CD14-positive monocyte (primary cell): ENCODE measurements around the gene PLCB1. TPM values are rescaled to one million over a fixed set of nuclear protein-coding genes. Genes with fewer than 3 reads are reported as not detected.

Experiments used
- DNase-seq, 3 donors: peaks; one replicate each; pipeline ENCODE4 v3.0.0-alpha.2; 2011 to 2022
- H2AFZ ChIP-seq: 2 replicates; pipeline ENCODE4 v1.6.0; 2012; ENCODE audit warnings: mild to moderate bottlenecking, low read depth, low read length, inconsistent platforms; ENCODE audit not compliant: insufficient read depth, poor library complexity, severe bottlenecking
- H3K27ac ChIP-seq, 2 donors: 1 replicate in 1 of 2; 2 replicates in 1 of 2; pipeline ENCODE4 v1.5.1; 2012 to 2013; ENCODE audit warnings: low read length in 2 of 2, control low read depth in 1 of 2, inconsistent platforms in 1 of 2, low read depth in 1 of 2, mild to moderate bottlenecking in 1 of 2
- H3K27me3 ChIP-seq, 2 donors: one replicate each; pipeline versions ENCODE4 v1.6.0 to v1.6.1; 2011 to 2013; ENCODE audit warnings: low read length in 2 of 2; ENCODE audit not compliant: control insufficient read depth in 2 of 2, insufficient read depth in 2 of 2
- H3K36me3 ChIP-seq, 2 donors: replicated peaks in 1 of 2; 1 replicate in 1 of 2; 2 replicates in 1 of 2; pipeline versions ENCODE4 v1.5.1 to v1.6.1; 2012 to 2013; ENCODE audit warnings: low read length in 2 of 2, control low read depth in 1 of 2, inconsistent platforms in 1 of 2, mild to moderate bottlenecking in 1 of 2; ENCODE audit not compliant: insufficient read depth in 2 of 2, control insufficient read depth in 1 of 2
- H3K4me1 ChIP-seq, 2 donors: 1 replicate in 1 of 2; 2 replicates in 1 of 2; pipeline versions ENCODE4 v1.5.1 to v1.6.1; 2012 to 2013; ENCODE audit warnings: low read length in 2 of 2, control low read depth in 1 of 2, inconsistent platforms in 1 of 2, mild to moderate bottlenecking in 1 of 2, moderate library complexity in 1 of 2; ENCODE audit not compliant: insufficient read depth in 2 of 2, control insufficient read depth in 1 of 2
- H3K4me2 ChIP-seq: replicated peaks from 2 replicates; pipeline ENCODE3; 2012; ENCODE audit warnings: low read length, moderate library complexity, mild to moderate bottlenecking; ENCODE audit not compliant: poor library complexity, severe bottlenecking; ENCODE audit errors: extremely low read depth
- H3K4me3 ChIP-seq, 3 experiments: fragments of 200-600 bp in 1 of 3; sonication (generic) in 1 of 3; replicated peaks in 1 of 3; 1 replicate in 2 of 3; 2 replicates in 1 of 3; pipeline ENCODE4 v1.5.1; 2011 to 2013; ENCODE audit warnings: low read length in 3 of 3, mild to moderate bottlenecking in 3 of 3, control low read depth in 2 of 3, low read depth in 2 of 3, inconsistent platforms in 1 of 3, moderate library complexity in 1 of 3
- H3K79me2 ChIP-seq: 2 replicates; pipeline ENCODE4 v1.6.0; 2012; ENCODE audit warnings: mild to moderate bottlenecking, control low read depth, inconsistent platforms, low read length, moderate library complexity; ENCODE audit not compliant: insufficient read depth
- H3K9ac ChIP-seq: 2 replicates; pipeline ENCODE4 v1.6.0; 2017; ENCODE audit warnings: low read length, mild to moderate bottlenecking; ENCODE audit not compliant: insufficient read depth, poor library complexity, severe bottlenecking
- H3K9me3 ChIP-seq, 2 donors: replicated peaks in 1 of 2; 1 replicate in 1 of 2; 2 replicates in 1 of 2; pipeline versions ENCODE4 v1.5.1 to v1.6.1; 2012 to 2013; ENCODE audit warnings: low read length in 2 of 2, control low read depth in 1 of 2; ENCODE audit not compliant: control insufficient read depth in 1 of 2, insufficient read depth in 1 of 2
- H4K20me1 ChIP-seq: 2 replicates; pipeline ENCODE4 v1.6.0; 2012; ENCODE audit warnings: mild to moderate bottlenecking, low read length, control low read depth, moderate library complexity; ENCODE audit not compliant: insufficient read depth
- H3K27ac Mint-ChIP-seq, 7 donors: one replicate each; pipeline ENCODE4 v1.8.0; 2020; ENCODE audit warnings: mild to moderate bottlenecking in 7 of 7, mixed read lengths in 7 of 7, moderate library complexity in 6 of 7, inconsistent platforms in 2 of 7
- H3K27me3 Mint-ChIP-seq, 3 donors: one replicate each; pipeline ENCODE4 v1.8.0; 2021 to 2022; ENCODE audit warnings: low read depth in 3 of 3, mild to moderate bottlenecking in 3 of 3, mixed read lengths in 3 of 3, moderate library complexity in 3 of 3, inconsistent platforms in 1 of 3
- H3K36me3 Mint-ChIP-seq, 2 donors: one replicate each; pipeline ENCODE4 v1.8.0; 2020; ENCODE audit warnings: mixed read lengths in 2 of 2, inconsistent platforms in 1 of 2, mild to moderate bottlenecking in 1 of 2
- H3K4me1 Mint-ChIP-seq: one replicate; pipeline ENCODE4 v1.8.0; 2020; ENCODE audit warnings: mild to moderate bottlenecking, mixed read lengths
- H3K4me3 Mint-ChIP-seq, 2 donors: one replicate each; pipeline ENCODE4 v1.8.0; 2020; ENCODE audit warnings: mild to moderate bottlenecking in 2 of 2, mixed read lengths in 2 of 2, moderate library complexity in 1 of 2
- H3K9me3 Mint-ChIP-seq, 7 donors: one replicate each; pipeline ENCODE4 v1.8.0; 2020 to 2022; ENCODE audit warnings: mixed read lengths in 7 of 7, mild to moderate bottlenecking in 6 of 7, moderate library complexity in 6 of 7, inconsistent platforms in 2 of 7
- CTCF ChIP-seq: fragments of 200-600 bp; IDR thresholded peaks from one replicate; pipeline ENCODE4 v1.8.0; 2022; ENCODE audit warnings: antibody characterized with exemption, mild to moderate bottlenecking
- WGBS: methylation state at CpG from one replicate; pipeline ENCODE4 v1.1.5; 2013; ENCODE audit warnings: missing lambda C conversion rate; ENCODE audit not compliant: insufficient coverage; 5-methylcytosine and 5-hydroxymethylcytosine counted together
- intact Hi-C, 2 donors: fragments of 100-400 bp; cut with micrococcal nuclease; formaldehyde crosslinking; loops; one replicate each; pipeline versions ENCODE4 v1.15.0 to v1.15.1; 2023
- polyA plus RNA-seq, 3 donors: library from polyadenylated mRNA; depleted of rRNA in 1 of 3; unstranded in 2 of 3; stranded (reverse) in 1 of 3; fragments of 300-500 nt in 2 of 3; fragments of >200 nt in 1 of 3; fragmentation: Illumina TruSeq in 2 of 3; gene quantifications; 1 replicate in 2 of 3; 2 replicates in 1 of 3; pipeline ENCODE4 v1.2.3, GENCODE V29; 2012 to 2021

PLCB1 gene
- polyA plus RNA-seq, 3 donors = 8.6 to 16.4 (median 13.2) TPM

- Mint-ChIP-seq H3K4me1 (peaks cover 16% of the 10 kb centered on the region), H3K36me3 (no peaks in the 10 kb centered on the region), H3K9me3 (peaks cover 0 to 2% (median 0%) of the 10 kb centered on the region in 7 donors), H3K4me3 (peak overlapping the region in 1 of 2 donors; percentile 61), H3K27ac (peak overlapping the region in 5 of 7 donors; percentile 26 to 78 (median 63)), H3K27me3 (no peaks in the 10 kb centered on the region)
- peak overlapping the region in 1 of 3 experiments; percentile 38 for H3K4me3 ChIP-seq
- H4K20me1 ChIP-seq = peaks cover 17% of the 10 kb centered on the region
- peaks cover 6% of the 10 kb centered on the region for H3K79me2 ChIP-seq
- no peak overlapping the region for H3K9ac ChIP-seq
- H3K9me3 ChIP-seq = no peaks in the 10 kb centered on the region
- H3K27me3 ChIP-seq = no peaks in the 10 kb centered on the region
- peak overlapping the region in 1 of 2 donors; percentile 29 for H3K27ac ChIP-seq
- H3K4me2 ChIP-seq = peak overlapping the region; percentile 48
- peak; percentile 27 for TF ChIP-seq CTCF
- H3K36me3 ChIP-seq = no peaks in the 10 kb centered on the region
- peak; percentile 67 to 68 (median 68) for DNase-seq
- intact Hi-C loops = loop anchor here in 1 of 2 donors (10.0 kb wide), 1 partner anchor 126 kb away; the partner anchor contains the start of gene PLCB1
- WGBS = 67% methylated on average over 3 of the region's 5 CpGs
- H3K4me1 ChIP-seq = peaks cover 11 to 12% of the 10 kb centered on the region in 2 donors
- H2AFZ ChIP-seq = no peak overlapping the region
These were observed 128.8 kb downstream of the PLCB1 start for GRCh38 chr20:8260837-8261251.

- no peaks in the 10 kb centered on the region for H3K27me3 Mint-ChIP-seq
- H3K4me1 Mint-ChIP-seq = peaks cover 16% of the 10 kb centered on the region
- peaks cover 17% of the 10 kb centered on the region for H4K20me1 ChIP-seq
- no peaks in the 10 kb centered on the region for H3K27me3 ChIP-seq
- H3K9me3 ChIP-seq = peaks cover 0 to 5% of the 10 kb centered on the region in 2 donors
- intact Hi-C loops = loop anchor here in 1 of 2 donors (10.0 kb wide), 1 partner anchor 128 kb away; the partner anchor contains the start of gene PLCB1
- no peak overlapping the region for H3K9ac ChIP-seq
- no peak overlapping the region for H3K4me3 ChIP-seq
- H3K36me3 Mint-ChIP-seq = no peaks in the 10 kb centered on the region
- H2AFZ ChIP-seq = no peak overlapping the region
- peaks cover 11 to 12% of the 10 kb centered on the region in 2 donors for H3K4me1 ChIP-seq
- DNase-seq = no peak
- no peak overlapping the region for H3K27ac ChIP-seq
- no peaks in the 10 kb centered on the region for H3K36me3 ChIP-seq
- no peak for TF ChIP-seq CTCF
- peaks cover 0 to 3% (median 0%) of the 10 kb centered on the region in 7 donors for H3K9me3 Mint-ChIP-seq
- no CpG with 5 or more reads among the region's 1 CpG for WGBS
- H3K4me3 Mint-ChIP-seq = no peak overlapping the region
- no peak overlapping the region for H3K27ac Mint-ChIP-seq
- H3K4me2 ChIP-seq = no peak overlapping the region
- peaks cover 9% of the 10 kb centered on the region for H3K79me2 ChIP-seq
These were observed 130.7 kb downstream of the PLCB1 start for GRCh38 chr20:8262721-8263120.
